HCT116 (cell line): ENCODE measurements around the gene PDSS2. TPM values are rescaled to one million over a fixed set of nuclear protein-coding genes. Genes with fewer than 3 reads are reported as not detected.

Source experiments
- ATAC-seq: fragments of 200-7000 bp; cut with Tn5 transposase; 2 replicates; pipeline ENCODE4 v1.9.1; 2020; ENCODE audit warnings: mild to moderate bottlenecking, moderate library complexity
- BruUV-seq: library from RNA; stranded (reverse); fragments of 400-500 nt; replicated peaks from 2 replicates; lab custom pipeline; 2021; lab: Mats Ljungman, UMichigan
- CTCF ChIA-PET: fragments of 300-600 bp; sonication (Branson Sonifier 250); formaldehyde crosslinking; loops from one replicate; lab custom pipeline; 2021; ENCODE audit warnings: antibody characterized with exemption; lab: Charles Lee
- POLR2A ChIA-PET: fragments of 300-600, 350-600 bp; sonication (Branson Sonifier 250); formaldehyde crosslinking; loops from one replicate; lab custom pipeline; 2021; ENCODE audit warnings: antibody characterized with exemption; lab: Charles Lee
- RAD21 ChIA-PET, 2 experiments: fragments of 300-600 bp; sonication (Branson Sonifier 250); formaldehyde crosslinking; loops; one replicate each; lab custom pipeline; 2023; ENCODE audit warnings: low total read pairs in 2 of 2; ENCODE audit not compliant: uncharacterized antibody in 2 of 2, unreplicated experiment in 2 of 2, low non-redundant PET in 1 of 2; lab: Charles Lee
- DNase-seq: peaks from one replicate; pipeline ENCODE4 v3.0.0-alpha.2; 2010; ENCODE audit warnings: low read depth, low spot score
- H2AFZ ChIP-seq: fragments of 200-600 bp; shearing (Covaris generic), sonication (generic); 2 replicates; pipeline ENCODE4 v1.6.1; 2017; ENCODE audit warnings: low read depth, mixed run types, mixed read lengths, antibody characterized with exemption, low read length; ENCODE audit not compliant: poor library complexity, severe bottlenecking
- H3K27ac ChIP-seq: 2 replicates; pipeline ENCODE4 v1.5.1; 2012; ENCODE audit warnings: low read depth, low read length
- H3K27me3 ChIP-seq: fragments of 200-600 bp; sonication (generic); 2 replicates; pipeline ENCODE4 v1.6.1; 2016; ENCODE audit warnings: mixed run types, low read length, mixed read lengths; ENCODE audit not compliant: insufficient read depth
- H3K36me3 ChIP-seq, 2 experiments: fragments of 200-500 bp in 1 of 2; fragments of 200-600 bp in 1 of 2; sonication (Bioruptor generic) in 1 of 2; sonication (generic) in 1 of 2; 2 replicates each; pipeline versions ENCODE4 v1.5.1 to v1.6.1; 2014 to 2016; ENCODE audit warnings: low read length in 2 of 2, inconsistent platforms in 1 of 2, mixed read lengths in 1 of 2, mixed run types in 1 of 2; ENCODE audit not compliant: insufficient read depth in 2 of 2, control insufficient read depth in 1 of 2
- H3K4me1 ChIP-seq, 2 experiments: fragments of 200-600 bp in 1 of 2; sonication (generic) in 1 of 2; 2 replicates each; pipeline versions ENCODE4 v1.5.1 to v1.6.1; 2012 to 2017; ENCODE audit warnings: low read length in 2 of 2, inconsistent platforms in 1 of 2, mild to moderate bottlenecking in 1 of 2, mixed read lengths in 1 of 2, mixed run types in 1 of 2, moderate library complexity in 1 of 2; ENCODE audit not compliant: insufficient read depth in 2 of 2, control insufficient read depth in 1 of 2
- H3K4me2 ChIP-seq: fragments of 200-600 bp; sonication (generic); 2 replicates; pipeline ENCODE4 v1.6.1; 2017; ENCODE audit warnings: mixed run types, low read length, mixed read lengths
- H3K4me3 ChIP-seq, 2 experiments: fragments of 200-600 bp in 1 of 2; sonication (generic) in 1 of 2; replicated peaks in 1 of 2; 2 replicates each; pipeline ENCODE4 v1.5.1; 2011 to 2016; ENCODE audit warnings: low read length in 2 of 2, control low read depth in 1 of 2, low read depth in 1 of 2, mild to moderate bottlenecking in 1 of 2, mixed read lengths in 1 of 2, mixed run types in 1 of 2
- H3K79me2 ChIP-seq: fragments of 200-600 bp; sonication (generic); 2 replicates; pipeline ENCODE4 v1.6.1; 2017; ENCODE audit warnings: mild to moderate bottlenecking, mixed run types, low read length, moderate library complexity, mixed read lengths; ENCODE audit not compliant: insufficient read depth
- H3K9ac ChIP-seq: fragments of 200-600 bp; sonication (generic); 2 replicates; pipeline ENCODE4 v1.6.1; 2016; ENCODE audit warnings: low read length, mixed read lengths
- H3K9me2 ChIP-seq: fragments of 200-600 bp; sonication (generic), shearing (Covaris generic); 2 replicates; pipeline ENCODE4 v1.6.1; 2017; ENCODE audit warnings: mixed run types, mild to moderate bottlenecking, moderate library complexity; ENCODE audit not compliant: insufficient read depth
- H3K9me3 ChIP-seq, 2 experiments: fragments of 200-500 bp in 1 of 2; fragments of 200-600 bp in 1 of 2; sonication (Bioruptor generic) in 1 of 2; sonication (generic) in 1 of 2; 2 replicates each; pipeline ENCODE4 v1.6.1; 2014 to 2017; ENCODE audit warnings: low read length in 2 of 2, mixed read lengths in 2 of 2, inconsistent platforms in 1 of 2, low read depth in 1 of 2, mild to moderate bottlenecking in 1 of 2, mixed run types in 1 of 2, moderate library complexity in 1 of 2; ENCODE audit not compliant: control insufficient read depth in 1 of 2, insufficient read depth in 1 of 2
- H4K20me1 ChIP-seq: fragments of 200-600 bp; sonication (generic), shearing (Covaris generic); 2 replicates; pipeline ENCODE4 v1.6.1; 2017; ENCODE audit warnings: mixed run types, mild to moderate bottlenecking, moderate library complexity; ENCODE audit not compliant: insufficient read depth
- CEBPB ChIP-seq: IDR thresholded peaks from 2 replicates; pipeline ENCODE4 v1.6.1; 2012; ENCODE audit warnings: low read depth
- EGR1 ChIP-seq: IDR thresholded peaks from 2 replicates; pipeline ENCODE4 v1.6.1; 2012; ENCODE audit warnings: low read depth
- EZH2 ChIP-seq: fragments of 200-600 bp; sonication (generic); IDR thresholded peaks from 2 replicates; pipeline ENCODE4 v1.6.1; 2017; ENCODE audit warnings: antibody characterized with exemption, mixed run types
- EZH2phosphoT487 ChIP-seq: fragments of 200-600 bp; IDR thresholded peaks from 2 replicates; pipeline ENCODE4 v1.6.1; 2018; ENCODE audit warnings: antibody characterized with exemption, borderline replicate concordance
- JUND ChIP-seq: IDR thresholded peaks from 2 replicates; pipeline ENCODE4 v1.6.1; 2012
- POLR2AphosphoS5 ChIP-seq: IDR thresholded peaks from 2 replicates; pipeline ENCODE4 v1.6.1; 2011; ENCODE audit warnings: mild to moderate bottlenecking, low read depth, low read length, moderate library complexity
- RAD21 ChIP-seq: IDR thresholded peaks from 2 replicates; pipeline ENCODE4 v1.6.1; 2012; ENCODE audit warnings: low read depth, mild to moderate bottlenecking
- SP1 ChIP-seq: IDR thresholded peaks from 2 replicates; pipeline ENCODE4 v1.6.1; 2012; ENCODE audit warnings: low read depth
- TCF7L2 ChIP-seq: IDR thresholded peaks from 2 replicates; pipeline ENCODE4 v1.7.0; 2011; ENCODE audit warnings: borderline replicate concordance, inconsistent platforms; ENCODE audit not compliant: insufficient read depth, insufficient read length; ENCODE audit errors: extremely low read depth
- YY1 ChIP-seq: IDR thresholded peaks from 2 replicates; pipeline ENCODE4 v1.6.1; 2011; ENCODE audit warnings: low read length, low read depth, moderate library complexity, mild to moderate bottlenecking; ENCODE audit not compliant: insufficient replicate concordance; ENCODE audit errors: extremely low read depth
- ZNF274 ChIP-seq: fragments of 200-500 bp; sonication (Bioruptor generic); IDR thresholded peaks from 2 replicates; pipeline ENCODE4 v1.6.1; 2014; ENCODE audit warnings: mild to moderate bottlenecking, low read depth, low read length, inconsistent platforms
- intact Hi-C: fragments of 100-400 bp; cut with micrococcal nuclease; formaldehyde crosslinking; loops from 2 replicates; pipeline ENCODE4 v1.10.0; 2022
- total RNA-seq: library from RNA; stranded (reverse); gene quantifications from one replicate; pipeline ENCODE4 v1.2.1, GENCODE V29; 2021; ENCODE audit not compliant: unreplicated experiment
- TF ChIP-seq, protein P1 (sequence below), 3 experiments: fragments of 200-600 bp in 1 of 3; sonication (generic) in 1 of 3; IDR thresholded peaks in 2 of 3; conservative IDR thresholded peaks in 1 of 3; 2 replicates each; pipeline ENCODE4 v1.5.1; 2012 to 2017; ENCODE audit warnings: low read depth in 2 of 3, low read length in 2 of 3, antibody characterized with exemption in 1 of 3, borderline replicate concordance in 1 of 3, control low read depth in 1 of 3, mild to moderate bottlenecking in 1 of 3, mixed read lengths in 1 of 3, mixed run types in 1 of 3, moderate library complexity in 1 of 3; ENCODE audit not compliant: insufficient read depth in 1 of 3
- TF ChIP-seq, protein P2 (sequence below): IDR thresholded peaks from 2 replicates; pipeline ENCODE4 v1.6.1; 2012
- TF ChIP-seq, protein P3 (sequence below): IDR thresholded peaks from 2 replicates; pipeline ENCODE4 v1.6.1; 2012
- TF ChIP-seq, protein P4 (sequence below): IDR thresholded peaks from 2 replicates; pipeline ENCODE4 v1.6.1; 2012; ENCODE audit warnings: low read depth

The PDSS2 gene
- total RNA-seq, 1 experiment from 2014 or later: 12.2 TPM

DNA sequence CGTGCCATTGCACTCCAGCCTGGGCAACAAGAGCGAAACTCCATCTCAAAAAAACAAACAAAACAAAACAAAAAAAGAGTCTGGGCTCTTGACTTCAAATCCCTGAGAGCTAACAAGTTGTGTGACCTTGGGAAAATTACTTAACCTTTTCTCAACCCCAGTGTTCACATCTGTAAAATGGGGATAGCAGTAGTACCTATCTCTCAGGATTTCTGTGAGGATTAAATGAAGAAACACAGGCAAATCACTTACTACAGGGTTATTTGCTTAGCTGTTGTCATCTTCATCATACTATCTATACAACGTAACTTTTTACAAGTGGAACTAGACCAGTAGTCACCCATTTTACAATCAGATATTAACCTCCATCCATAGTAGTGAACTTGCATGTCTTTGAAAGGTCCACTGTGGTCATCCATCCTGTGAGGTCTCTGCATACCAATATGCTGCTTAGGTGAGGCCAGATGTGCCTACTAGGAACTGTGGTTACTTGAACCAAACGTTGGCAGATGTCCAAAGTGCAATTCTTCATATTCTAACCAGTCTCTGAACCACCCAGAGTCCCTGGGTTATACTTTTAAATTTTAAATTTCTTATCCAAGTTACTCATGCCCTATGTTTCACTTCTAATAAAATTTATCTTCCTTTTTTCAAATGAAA, 215.2 kb downstream of the PDSS2 start:
- ChIA-PET RAD21 (no interaction called here), CTCF (no interaction called here), POLR2A (no interaction called here)
- H3K9me2 ChIP-seq: no peaks in the 10 kb centered on the region
- DNase-seq (no peak), ATAC-seq (no peak)
- BruUV-seq: no TSS peak
- no peak overlapping the region for H3K27ac ChIP-seq
- H3K27me3 ChIP-seq: no peaks in the 10 kb centered on the region
- H4K20me1 ChIP-seq: no peaks in the 10 kb centered on the region
- H3K79me2 ChIP-seq: no peaks in the 10 kb centered on the region
- H2AFZ ChIP-seq: no peak overlapping the region
- H3K4me2 ChIP-seq: no peak overlapping the region
- H3K9me3 ChIP-seq: no peaks in the 10 kb centered on the region
- intact Hi-C loops: no loop called here
- H3K4me1 ChIP-seq: no peaks in the 10 kb centered on the region
- no peak overlapping the region for H3K4me3 ChIP-seq
- H3K9ac ChIP-seq: no peak overlapping the region
- H3K36me3 ChIP-seq: no peaks in the 10 kb centered on the region
- TF ChIP-seq, protein P1, sequence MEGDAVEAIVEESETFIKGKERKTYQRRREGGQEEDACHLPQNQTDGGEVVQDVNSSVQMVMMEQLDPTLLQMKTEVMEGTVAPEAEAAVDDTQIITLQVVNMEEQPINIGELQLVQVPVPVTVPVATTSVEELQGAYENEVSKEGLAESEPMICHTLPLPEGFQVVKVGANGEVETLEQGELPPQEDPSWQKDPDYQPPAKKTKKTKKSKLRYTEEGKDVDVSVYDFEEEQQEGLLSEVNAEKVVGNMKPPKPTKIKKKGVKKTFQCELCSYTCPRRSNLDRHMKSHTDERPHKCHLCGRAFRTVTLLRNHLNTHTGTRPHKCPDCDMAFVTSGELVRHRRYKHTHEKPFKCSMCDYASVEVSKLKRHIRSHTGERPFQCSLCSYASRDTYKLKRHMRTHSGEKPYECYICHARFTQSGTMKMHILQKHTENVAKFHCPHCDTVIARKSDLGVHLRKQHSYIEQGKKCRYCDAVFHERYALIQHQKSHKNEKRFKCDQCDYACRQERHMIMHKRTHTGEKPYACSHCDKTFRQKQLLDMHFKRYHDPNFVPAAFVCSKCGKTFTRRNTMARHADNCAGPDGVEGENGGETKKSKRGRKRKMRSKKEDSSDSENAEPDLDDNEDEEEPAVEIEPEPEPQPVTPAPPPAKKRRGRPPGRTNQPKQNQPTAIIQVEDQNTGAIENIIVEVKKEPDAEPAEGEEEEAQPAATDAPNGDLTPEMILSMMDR (IDR thresholded peaks at IDR 0.05 in 2 of 3, conservative IDR thresholded peaks at IDR 0.05 in 1 of 3; ENCODE audit: borderline replicate concordance in 1 of 3, insufficient read depth in 1 of 3, low read depth in 2 of 3, low read length in 2 of 3): no peak
- TF ChIP-seq, protein P2, sequence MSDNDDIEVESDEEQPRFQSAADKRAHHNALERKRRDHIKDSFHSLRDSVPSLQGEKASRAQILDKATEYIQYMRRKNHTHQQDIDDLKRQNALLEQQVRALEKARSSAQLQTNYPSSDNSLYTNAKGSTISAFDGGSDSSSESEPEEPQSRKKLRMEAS: no peak
- TF ChIP-seq JUND: no peak
- TF ChIP-seq TCF7L2: no peak
- no peak for TF ChIP-seq POLR2AphosphoS5
- no peak for TF ChIP-seq EZH2
- TF ChIP-seq, protein P3, sequence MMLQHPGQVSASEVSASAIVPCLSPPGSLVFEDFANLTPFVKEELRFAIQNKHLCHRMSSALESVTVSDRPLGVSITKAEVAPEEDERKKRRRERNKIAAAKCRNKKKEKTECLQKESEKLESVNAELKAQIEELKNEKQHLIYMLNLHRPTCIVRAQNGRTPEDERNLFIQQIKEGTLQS: no peak
- TF ChIP-seq CEBPB: no peak
- TF ChIP-seq YY1: no peak
- TF ChIP-seq, protein P4, sequence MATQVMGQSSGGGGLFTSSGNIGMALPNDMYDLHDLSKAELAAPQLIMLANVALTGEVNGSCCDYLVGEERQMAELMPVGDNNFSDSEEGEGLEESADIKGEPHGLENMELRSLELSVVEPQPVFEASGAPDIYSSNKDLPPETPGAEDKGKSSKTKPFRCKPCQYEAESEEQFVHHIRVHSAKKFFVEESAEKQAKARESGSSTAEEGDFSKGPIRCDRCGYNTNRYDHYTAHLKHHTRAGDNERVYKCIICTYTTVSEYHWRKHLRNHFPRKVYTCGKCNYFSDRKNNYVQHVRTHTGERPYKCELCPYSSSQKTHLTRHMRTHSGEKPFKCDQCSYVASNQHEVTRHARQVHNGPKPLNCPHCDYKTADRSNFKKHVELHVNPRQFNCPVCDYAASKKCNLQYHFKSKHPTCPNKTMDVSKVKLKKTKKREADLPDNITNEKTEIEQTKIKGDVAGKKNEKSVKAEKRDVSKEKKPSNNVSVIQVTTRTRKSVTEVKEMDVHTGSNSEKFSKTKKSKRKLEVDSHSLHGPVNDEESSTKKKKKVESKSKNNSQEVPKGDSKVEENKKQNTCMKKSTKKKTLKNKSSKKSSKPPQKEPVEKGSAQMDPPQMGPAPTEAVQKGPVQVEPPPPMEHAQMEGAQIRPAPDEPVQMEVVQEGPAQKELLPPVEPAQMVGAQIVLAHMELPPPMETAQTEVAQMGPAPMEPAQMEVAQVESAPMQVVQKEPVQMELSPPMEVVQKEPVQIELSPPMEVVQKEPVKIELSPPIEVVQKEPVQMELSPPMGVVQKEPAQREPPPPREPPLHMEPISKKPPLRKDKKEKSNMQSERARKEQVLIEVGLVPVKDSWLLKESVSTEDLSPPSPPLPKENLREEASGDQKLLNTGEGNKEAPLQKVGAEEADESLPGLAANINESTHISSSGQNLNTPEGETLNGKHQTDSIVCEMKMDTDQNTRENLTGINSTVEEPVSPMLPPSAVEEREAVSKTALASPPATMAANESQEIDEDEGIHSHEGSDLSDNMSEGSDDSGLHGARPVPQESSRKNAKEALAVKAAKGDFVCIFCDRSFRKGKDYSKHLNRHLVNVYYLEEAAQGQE: no peak
- no peak for TF ChIP-seq ZNF274
- no peak for TF ChIP-seq EZH2phosphoT487
- no peak for TF ChIP-seq SP1
- TF ChIP-seq EGR1: no peak
- TF ChIP-seq RAD21: no peak
